HepG2 (cell line): ENCODE measurements around the gene PTGR3. TPM values are rescaled to one million over a fixed set of nuclear protein-coding genes. Genes with fewer than 3 reads are reported as not detected.

Source experiments
- ATAC-seq: fragments of 200-7000 bp; cut with Tn5 transposase; 3 replicates; pipeline ENCODE4 v1.9.1; 2020; ENCODE audit warnings: mild to moderate bottlenecking, moderate library complexity
- BruUV-seq: library from RNA; stranded (reverse); fragments of 400-500 nt; replicated peaks from 2 replicates; lab custom pipeline; 2021; lab: Mats Ljungman, UMichigan
- CTCF ChIA-PET: fragments of 300-600 bp; formaldehyde crosslinking; extraction: SDS; loops from one replicate; lab custom pipeline; 2021; ENCODE audit warnings: low total read pairs, inconsistent platforms, low intra/inter-chr PET ratio; lab: Yijun Ruan, JAX
- POLR2A ChIA-PET: fragments of 350-600 bp; sonication (Branson Sonifier 250); formaldehyde crosslinking; loops from one replicate; lab custom pipeline; 2020; ENCODE audit warnings: antibody characterized with exemption, inconsistent platforms; lab: Yijun Ruan, JAX
- DNase-seq: peaks from one replicate; pipeline ENCODE4 v3.0.0-alpha.2; 2015; ENCODE audit warnings: low spot score
- FAIRE-seq: peaks from 3 replicates; lab custom pipeline; 2011; peaks lifted over from hg19 to GRCh38; lab: Jason Lieb, UNC
- H2AFZ ChIP-seq: one replicate; pipeline ENCODE4 v1.6.1; 2011; ENCODE audit warnings: low read length, inconsistent platforms
- H3K27ac ChIP-seq: fragments of 300-600 bp; 3 replicates; pipeline ENCODE4 v1.8.0; 2011; ENCODE audit warnings: mixed run types, mild to moderate bottlenecking, mixed read lengths, low read length, inconsistent platforms; ENCODE audit not compliant: insufficient read depth; ENCODE audit errors: extremely low read length
- H3K27me3 ChIP-seq, 2 experiments: fragments of 200-600 bp in 1 of 2; 2 replicates in 1 of 2; 3 replicates in 1 of 2; pipeline versions ENCODE4 v1.6.0 to v1.8.0; 2011; ENCODE audit warnings: low read length in 2 of 2, mild to moderate bottlenecking in 2 of 2, moderate library complexity in 2 of 2, inconsistent platforms in 1 of 2; ENCODE audit not compliant: insufficient read depth in 2 of 2, control insufficient read depth in 1 of 2
- H3K36me3 ChIP-seq, 2 experiments: fragments of 200-600 bp in 1 of 2; replicated peaks in 1 of 2; 2 replicates in 1 of 2; 3 replicates in 1 of 2; pipeline versions ENCODE4 v1.5.1 to v1.8.0; 2011; ENCODE audit warnings: low read length in 2 of 2, inconsistent platforms in 1 of 2; ENCODE audit not compliant: insufficient read depth in 2 of 2, control insufficient read depth in 1 of 2
- H3K4me1 ChIP-seq: 2 replicates; pipeline ENCODE4 v1.5.1; 2012; ENCODE audit warnings: low read length, inconsistent platforms; ENCODE audit not compliant: insufficient read depth
- H3K4me2 ChIP-seq: 2 replicates; pipeline ENCODE4 v1.6.0; 2011; ENCODE audit warnings: low read depth, low read length, inconsistent platforms
- H3K4me3 ChIP-seq, 3 experiments: fragments of 200-600 bp in 1 of 3; sonication (generic), shearing (Covaris generic) in 1 of 3; replicated peaks in 1 of 3; 2 replicates each; pipeline ENCODE4 v1.5.1; 2011 to 2016; ENCODE audit warnings: low read length in 3 of 3, inconsistent platforms in 2 of 3, low read depth in 2 of 3, mild to moderate bottlenecking in 2 of 3, control low read depth in 1 of 3, mixed read lengths in 1 of 3; ENCODE audit not compliant: insufficient read depth in 1 of 3
- H3K79me2 ChIP-seq: one replicate; pipeline ENCODE4 v1.6.1; 2011; ENCODE audit warnings: low read length, inconsistent platforms; ENCODE audit not compliant: insufficient read depth
- H3K9ac ChIP-seq: 2 replicates; pipeline ENCODE4 v1.6.0; 2011; ENCODE audit warnings: mild to moderate bottlenecking, low read depth, low read length, inconsistent platforms; ENCODE audit not compliant: insufficient read depth
- H3K9me3 ChIP-seq: 2 replicates; pipeline ENCODE4 v1.5.1; 2012; ENCODE audit warnings: mild to moderate bottlenecking, low read length
- H4K20me1 ChIP-seq: 2 replicates; pipeline ENCODE4 v1.6.0; 2011; ENCODE audit warnings: inconsistent platforms, mild to moderate bottlenecking, low read length, moderate library complexity; ENCODE audit not compliant: insufficient read depth
- KLF9 ChIP-seq: IDR thresholded peaks from 2 replicates; pipeline ENCODE4 v1.6.1; 2016; ENCODE audit warnings: low read depth
- PCBP2 ChIP-seq: fragments of 200-400 bp; formaldehyde crosslinking; optimal IDR thresholded peaks from 2 replicates; pipeline ENCODE3; 2018; ENCODE audit warnings: low read length, low read depth; ENCODE audit not compliant: poor library complexity, severe bottlenecking
- ZBTB38 ChIP-seq: sonication (generic); formaldehyde crosslinking; IDR thresholded peaks from 2 replicates; pipeline ENCODE4 v1.5.1; 2020; ENCODE audit warnings: mild to moderate bottlenecking, missing genetic modification reagents
- ZNF275 ChIP-seq: sonication (generic); formaldehyde crosslinking; IDR thresholded peaks from 2 replicates; pipeline ENCODE4 v1.8.0; 2022; ENCODE audit warnings: missing genetic modification reagents, mild to moderate bottlenecking, inconsistent platforms, borderline replicate concordance
- ZNF513 ChIP-seq: sonication (generic); formaldehyde crosslinking; conservative IDR thresholded peaks from 2 replicates; pipeline ENCODE4 v1.5.0; 2020; ENCODE audit warnings: missing genetic modification reagents
- ZSCAN20 ChIP-seq: sonication (generic); formaldehyde crosslinking; IDR thresholded peaks from 2 replicates; pipeline ENCODE4 v1.4.0; 2020; ENCODE audit warnings: missing genetic modification reagents, mild to moderate bottlenecking, borderline replicate concordance
- ZUFSP ChIP-seq: sonication (generic); formaldehyde crosslinking; IDR thresholded peaks from 2 replicates; pipeline ENCODE4 v1.9.0; 2021; ENCODE audit warnings: missing genetic modification reagents, mild to moderate bottlenecking, borderline replicate concordance
- WGBS: methylation state at CpG from one replicate; pipeline ENCODE4 v1.1.6; 2017; ENCODE audit warnings: low lambda C conversion rate; 5-methylcytosine and 5-hydroxymethylcytosine counted together
- in situ Hi-C: cut with HindIII; loops from 2 replicates; pipeline ENCODE4 v1.10.0; 2017; ENCODE audit warnings: low pct_unique_long_range_greater_than_20kb; ENCODE audit not compliant: extremely low pct_ligation_motif_present
- intact Hi-C: fragments of 100-400 bp; cut with micrococcal nuclease; formaldehyde crosslinking; loops from one replicate; pipeline ENCODE4 v1.10.0; 2022; ENCODE audit not compliant: unreplicated experiment
- polyA plus RNA-seq, 8 experiments: library from polyadenylated mRNA; depleted of rRNA in 3 of 8; stranded (reverse) in 7 of 8; unstranded in 1 of 8; fragments of >200 nt; fragmentation: Illumina TruSeq in 4 of 8; extraction: Trizol in 4 of 8; gene quantifications; 2 replicates each; pipeline versions ENCODE4 v1.2.1 to v1.2.3, GENCODE V29; 2011 to 2016; ENCODE audit warnings: low read depth in 4 of 8, missing spikeins in 1 of 8, mixed read lengths in 1 of 8; ENCODE audit not compliant: insufficient read depth in 1 of 8
- total RNA-seq, 5 experiments: library from RNA; depleted of rRNA; stranded (reverse); fragments of >200 nt; fragmentation: Illumina TruSeq; extraction: Trizol; gene quantifications; 2 replicates each; pipeline ENCODE4 v1.2.3, GENCODE V29; 2016; ENCODE audit warnings: low read depth in 1 of 5
- TF ChIP-seq, protein P1 (sequence below): sonication (generic); formaldehyde crosslinking; IDR thresholded peaks from 2 replicates; pipeline ENCODE4 v1.4.0; 2020; ENCODE audit warnings: missing genetic modification reagents
- TF ChIP-seq, protein P2 (sequence below): sonication (generic); formaldehyde crosslinking; IDR thresholded peaks from 2 replicates; pipeline ENCODE4 v1.5.0; 2020; ENCODE audit warnings: mild to moderate bottlenecking, missing genetic modification reagents
- TF ChIP-seq, protein P3 (sequence below): sonication (generic); formaldehyde crosslinking; IDR thresholded peaks from 2 replicates; pipeline ENCODE4 v1.4.0; 2020; ENCODE audit warnings: mild to moderate bottlenecking, low read depth, missing genetic modification reagents

PTGR3 gene
- total and polyA plus RNA-seq, 2 of the 13 experiments (the other 11 are each of a cell fraction or from before 2014, with no cell fraction given): 11.5 to 25.3 TPM

GRCh38 chr18:75238100-75238499 is 29.2 kb upstream of the PTGR3 start:
- Histone ChIP-seq H2AFZ (no peak overlapping the region), H3K4me2 (no peak overlapping the region), H3K9ac (no peak overlapping the region), H3K27ac (no peak overlapping the region), H3K36me3 (peaks cover 0 to 6% of the 10 kb centered on the region in 2 experiments; a peak in 1 of 5 replicates), H3K9me3 (peaks cover 13% of the 10 kb centered on the region), H3K79me2 (peaks cover 3% of the 10 kb centered on the region), H4K20me1 (no peaks in the 10 kb centered on the region), H3K27me3 (no peaks in the 10 kb centered on the region), H3K4me1 (no peaks in the 10 kb centered on the region), H3K4me3 (no peak overlapping the region)
- ChIA-PET POLR2A (no interaction called here), CTCF (no interaction called here)
- no peak for DNase-seq
- intact Hi-C loops: no loop called here
- no TSS peak for BruUV-seq
- in situ Hi-C loops: no loop called here
- FAIRE-seq: no peak
- WGBS: 95% methylated on average over 13 of the region's 13 CpGs
- no peak for ATAC-seq
- no peak for TF ChIP-seq ZNF275 (CRISPR knock-in tag)
- TF ChIP-seq ZBTB38 (CRISPR knock-in tag): no peak
- TF ChIP-seq PCBP2: no peak
- TF ChIP-seq, protein P1, sequence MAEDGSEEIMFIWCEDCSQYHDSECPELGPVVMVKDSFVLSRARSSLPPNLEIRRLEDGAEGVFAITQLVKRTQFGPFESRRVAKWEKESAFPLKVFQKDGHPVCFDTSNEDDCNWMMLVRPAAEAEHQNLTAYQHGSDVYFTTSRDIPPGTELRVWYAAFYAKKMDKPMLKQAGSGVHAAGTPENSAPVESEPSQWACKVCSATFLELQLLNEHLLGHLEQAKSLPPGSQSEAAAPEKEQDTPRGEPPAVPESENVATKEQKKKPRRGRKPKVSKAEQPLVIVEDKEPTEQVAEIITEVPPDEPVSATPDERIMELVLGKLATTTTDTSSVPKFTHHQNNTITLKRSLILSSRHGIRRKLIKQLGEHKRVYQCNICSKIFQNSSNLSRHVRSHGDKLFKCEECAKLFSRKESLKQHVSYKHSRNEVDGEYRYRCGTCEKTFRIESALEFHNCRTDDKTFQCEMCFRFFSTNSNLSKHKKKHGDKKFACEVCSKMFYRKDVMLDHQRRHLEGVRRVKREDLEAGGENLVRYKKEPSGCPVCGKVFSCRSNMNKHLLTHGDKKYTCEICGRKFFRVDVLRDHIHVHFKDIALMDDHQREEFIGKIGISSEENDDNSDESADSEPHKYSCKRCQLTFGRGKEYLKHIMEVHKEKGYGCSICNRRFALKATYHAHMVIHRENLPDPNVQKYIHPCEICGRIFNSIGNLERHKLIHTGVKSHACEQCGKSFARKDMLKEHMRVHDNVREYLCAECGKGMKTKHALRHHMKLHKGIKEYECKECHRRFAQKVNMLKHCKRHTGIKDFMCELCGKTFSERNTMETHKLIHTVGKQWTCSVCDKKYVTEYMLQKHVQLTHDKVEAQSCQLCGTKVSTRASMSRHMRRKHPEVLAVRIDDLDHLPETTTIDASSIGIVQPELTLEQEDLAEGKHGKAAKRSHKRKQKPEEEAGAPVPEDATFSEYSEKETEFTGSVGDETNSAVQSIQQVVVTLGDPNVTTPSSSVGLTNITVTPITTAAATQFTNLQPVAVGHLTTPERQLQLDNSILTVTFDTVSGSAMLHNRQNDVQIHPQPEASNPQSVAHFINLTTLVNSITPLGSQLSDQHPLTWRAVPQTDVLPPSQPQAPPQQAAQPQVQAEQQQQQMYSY: no peak
- TF ChIP-seq KLF9: no peak
- TF ChIP-seq, protein P2, sequence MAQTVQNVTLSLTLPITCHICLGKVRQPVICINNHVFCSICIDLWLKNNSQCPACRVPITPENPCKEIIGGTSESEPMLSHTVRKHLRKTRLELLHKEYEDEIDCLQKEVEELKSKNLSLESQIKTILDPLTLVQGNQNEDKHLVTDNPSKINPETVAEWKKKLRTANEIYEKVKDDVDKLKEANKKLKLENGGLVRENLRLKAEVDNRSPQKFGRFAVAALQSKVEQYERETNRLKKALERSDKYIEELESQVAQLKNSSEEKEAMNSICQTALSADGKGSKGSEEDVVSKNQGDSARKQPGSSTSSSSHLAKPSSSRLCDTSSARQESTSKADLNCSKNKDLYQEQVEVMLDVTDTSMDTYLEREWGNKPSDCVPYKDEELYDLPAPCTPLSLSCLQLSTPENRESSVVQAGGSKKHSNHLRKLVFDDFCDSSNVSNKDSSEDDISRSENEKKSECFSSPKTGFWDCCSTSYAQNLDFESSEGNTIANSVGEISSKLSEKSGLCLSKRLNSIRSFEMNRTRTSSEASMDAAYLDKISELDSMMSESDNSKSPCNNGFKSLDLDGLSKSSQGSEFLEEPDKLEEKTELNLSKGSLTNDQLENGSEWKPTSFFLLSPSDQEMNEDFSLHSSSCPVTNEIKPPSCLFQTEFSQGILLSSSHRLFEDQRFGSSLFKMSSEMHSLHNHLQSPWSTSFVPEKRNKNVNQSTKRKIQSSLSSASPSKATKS: no peak
- TF ChIP-seq ZNF513 (CRISPR knock-in tag): no peak
- TF ChIP-seq, protein P3, sequence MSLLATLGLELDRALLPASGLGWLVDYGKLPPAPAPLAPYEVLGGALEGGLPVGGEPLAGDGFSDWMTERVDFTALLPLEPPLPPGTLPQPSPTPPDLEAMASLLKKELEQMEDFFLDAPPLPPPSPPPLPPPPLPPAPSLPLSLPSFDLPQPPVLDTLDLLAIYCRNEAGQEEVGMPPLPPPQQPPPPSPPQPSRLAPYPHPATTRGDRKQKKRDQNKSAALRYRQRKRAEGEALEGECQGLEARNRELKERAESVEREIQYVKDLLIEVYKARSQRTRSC (CRISPR knock-in tag): no peak
- no peak for TF ChIP-seq ZUFSP (CRISPR knock-in tag)
- no peak for TF ChIP-seq ZSCAN20 (CRISPR knock-in tag)
